ENCODE results near the gene PTPRE. TPM values are rescaled to one million over a fixed set of nuclear protein-coding genes. Genes with fewer than 3 reads are reported as not detected.

PTPRE gene
- total and polyA plus RNA-seq, 4 donors = 30.9 to 46.9 (median 37.2) TPM

DNA sequence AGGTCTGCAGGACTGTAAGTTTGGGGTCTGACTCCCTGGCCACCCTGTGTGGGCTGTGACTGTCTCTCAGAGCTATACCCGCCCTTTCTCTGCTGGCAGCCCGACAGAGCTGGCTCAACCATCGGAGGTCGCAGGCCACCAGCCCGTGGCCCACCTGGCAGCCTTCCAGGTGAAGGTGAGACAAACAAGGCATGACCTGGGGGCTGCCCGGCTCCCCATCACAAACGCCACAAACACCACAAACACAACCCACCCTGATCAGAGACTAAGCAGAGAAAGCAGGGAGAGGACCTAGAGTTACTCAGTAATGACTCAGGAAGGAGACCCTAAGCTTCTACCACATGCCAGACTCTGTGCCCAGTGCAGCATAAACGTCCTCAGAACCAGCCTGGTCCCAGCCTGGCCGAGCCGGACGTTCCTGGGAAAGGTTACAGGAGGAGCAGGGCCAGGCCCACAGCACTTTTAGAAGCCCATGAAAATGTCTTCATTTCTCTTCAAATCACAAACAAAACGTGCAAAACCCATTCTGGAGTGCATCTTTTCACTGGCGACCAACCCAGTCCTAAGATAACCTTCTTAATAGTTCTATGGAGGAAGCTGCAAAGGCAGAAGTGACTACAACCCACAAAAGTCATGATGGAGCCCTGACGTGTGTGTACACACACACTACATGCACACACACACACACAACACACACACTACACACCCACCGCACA, 152.5 kb downstream of the PTPRE start:
- Histone ChIP-seq H3K9me3 (ENCODE audit: control insufficient read depth, insufficient read depth, low read length) (no peaks in the 10 kb centered on the region), H3K4me1 (ENCODE audit: control insufficient read depth, insufficient read depth, low read length) (peaks cover 37% of the 10 kb centered on the region), H3K36me3 (ENCODE audit: control insufficient read depth, insufficient read depth, low read length) (peaks cover 75% of the 10 kb centered on the region), H3K4me3 (ENCODE audit: low read depth, low read length) (no peak overlapping the region), H3K27ac (ENCODE audit: low read depth, low read length) (no peak overlapping the region), H3K27me3 (ENCODE audit: control insufficient read depth, insufficient read depth, low read length) (no peaks in the 10 kb centered on the region)
- DNase-seq (ENCODE audit: low read depth in 4 of 6, low spot score in 6 of 6) = no peak
- 87% methylated on average over 15 of the region's 15 CpGs for WGBS (ENCODE audit: insufficient coverage)

DNA sequence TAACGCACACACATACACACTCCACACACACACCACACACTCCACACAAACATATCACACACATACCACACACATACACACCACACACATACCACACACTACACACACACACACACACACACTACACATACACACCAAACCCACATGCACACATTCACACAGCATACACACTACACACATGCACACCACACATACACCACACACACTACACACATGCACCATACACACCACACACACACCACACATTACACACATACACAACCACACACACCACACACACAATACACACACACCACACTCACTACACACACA, 153.0 kb downstream of the PTPRE start:
- no peak for DNase-seq (ENCODE audit: low read depth in 4 of 6, low spot score in 6 of 6)

DNA sequence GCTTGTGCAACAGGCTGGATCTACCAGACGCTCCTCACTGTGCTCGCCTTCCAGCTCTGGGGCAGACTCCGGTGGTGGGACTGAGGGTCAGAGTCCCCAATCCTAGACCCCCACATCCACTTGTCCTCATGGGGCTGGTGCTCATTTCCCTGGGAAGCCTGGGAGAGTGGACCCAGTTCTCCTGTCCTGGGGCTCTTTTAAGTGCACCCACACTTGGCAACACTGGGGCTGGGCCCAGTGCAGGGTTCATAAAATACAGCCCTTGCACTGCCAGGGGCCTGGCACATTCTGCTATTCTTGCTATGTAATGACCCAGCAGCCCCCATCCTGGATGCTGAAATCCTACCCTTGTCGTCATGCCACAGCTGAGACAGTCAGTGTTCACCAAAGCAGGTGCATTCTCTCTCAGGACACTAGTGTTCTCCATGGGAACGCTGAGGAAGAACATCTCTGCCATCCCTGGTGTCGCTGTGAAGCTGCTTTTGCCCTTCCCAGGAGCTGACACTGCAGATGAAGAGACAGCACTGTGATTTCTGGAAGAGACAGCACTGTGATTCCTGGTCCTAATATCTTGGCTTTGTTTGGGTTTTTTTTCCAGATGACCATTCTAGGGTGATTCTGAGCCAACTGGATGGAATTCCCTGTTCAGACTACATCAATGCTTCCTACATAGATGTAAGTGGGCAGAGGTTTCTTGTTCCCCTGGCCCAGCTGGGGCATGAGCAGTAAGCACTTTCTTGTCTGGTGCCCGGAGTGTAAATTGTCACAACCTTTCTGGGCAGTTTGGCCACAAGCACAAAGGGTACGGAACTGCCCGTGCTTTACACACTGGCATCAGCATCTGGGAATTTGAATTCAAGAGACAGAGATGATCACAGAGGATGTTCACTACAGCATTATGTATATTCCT, 153.7 kb downstream of the PTPRE start:
- Histone ChIP-seq H3K27ac (ENCODE audit: low read depth, low read length) (no peak overlapping the region), H3K4me1 (ENCODE audit: control insufficient read depth, insufficient read depth, low read length) (peaks cover 39% of the 10 kb centered on the region), H3K4me3 (ENCODE audit: low read depth, low read length) (no peak overlapping the region), H3K36me3 (ENCODE audit: control insufficient read depth, insufficient read depth, low read length) (peaks cover 74% of the 10 kb centered on the region), H3K27me3 (ENCODE audit: control insufficient read depth, insufficient read depth, low read length) (no peaks in the 10 kb centered on the region), H3K9me3 (ENCODE audit: control insufficient read depth, insufficient read depth, low read length) (no peaks in the 10 kb centered on the region)
- 56% methylated on average over 7 of the region's 9 CpGs for WGBS (ENCODE audit: insufficient coverage)
- DNase-seq (ENCODE audit: low read depth in 4 of 6, low spot score in 6 of 6) = no peak

More for the DNA sequence above, 153.0 kb downstream of the PTPRE start:
- no peak overlapping the region for H3K27ac ChIP-seq (ENCODE audit: low read depth, low read length)
- H3K27me3 ChIP-seq (ENCODE audit: control insufficient read depth, insufficient read depth, low read length) = no peaks in the 10 kb centered on the region
- peaks cover 75% of the 10 kb centered on the region for H3K36me3 ChIP-seq (ENCODE audit: control insufficient read depth, insufficient read depth, low read length)
- 100% methylated on average over 1 of the region's 1 CpG for WGBS (ENCODE audit: insufficient coverage)
- no peaks in the 10 kb centered on the region for H3K9me3 ChIP-seq (ENCODE audit: control insufficient read depth, insufficient read depth, low read length)
- H3K4me1 ChIP-seq (ENCODE audit: control insufficient read depth, insufficient read depth, low read length) = peaks cover 39% of the 10 kb centered on the region
- no peak overlapping the region for H3K4me3 ChIP-seq (ENCODE audit: low read depth, low read length)

DNA sequence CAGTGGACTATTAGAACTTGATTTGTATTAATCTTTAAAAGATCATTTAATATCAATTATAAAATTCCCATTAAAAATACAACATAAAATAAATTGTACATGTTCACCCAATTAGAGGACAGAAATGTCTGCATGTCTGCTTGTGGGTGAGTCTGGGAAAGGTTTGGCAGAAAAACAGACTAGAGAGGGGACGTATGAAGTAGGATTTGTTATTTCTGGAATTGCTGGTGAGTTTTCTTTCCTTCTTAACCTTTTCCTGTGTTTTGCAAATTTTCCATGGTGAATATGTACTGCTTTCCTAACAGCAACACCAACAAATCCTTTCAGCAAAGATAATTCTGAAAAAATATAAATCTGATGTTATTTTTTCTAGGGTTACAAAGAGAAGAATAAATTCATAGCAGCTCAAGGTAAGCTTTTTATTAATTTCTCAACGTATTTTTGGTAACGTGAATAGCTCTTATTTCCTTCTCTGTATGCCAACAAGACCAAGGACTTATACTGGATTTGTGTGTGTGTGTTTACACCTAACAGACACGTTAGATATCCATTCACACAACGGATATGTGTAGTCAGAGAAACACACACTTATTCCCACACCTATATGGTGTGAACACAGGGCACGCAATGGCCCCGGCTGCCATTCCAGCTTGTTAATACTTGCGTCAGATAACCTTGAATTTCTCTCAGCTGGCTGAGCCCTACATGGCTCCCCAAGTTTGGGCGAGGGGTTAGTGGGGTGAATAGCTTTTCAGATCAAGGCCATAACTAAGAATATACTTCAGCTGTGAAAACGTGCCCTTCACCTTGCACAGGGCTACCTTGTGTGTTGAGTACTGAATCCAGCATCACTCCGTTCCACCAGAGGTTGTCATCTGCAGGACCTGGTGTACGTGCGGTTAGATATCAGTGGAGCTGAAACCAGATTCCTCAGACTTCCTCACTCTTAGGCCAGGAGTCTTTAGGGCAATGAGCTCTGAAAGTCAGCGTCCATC, 154.7 kb downstream of the PTPRE start:
- DNase-seq (ENCODE audit: low read depth in 4 of 6, low spot score in 6 of 6) = no peak
- H3K4me3 ChIP-seq (ENCODE audit: low read depth, low read length) = no peak overlapping the region
- peak overlapping the region; percentile 64 for H3K27ac ChIP-seq (ENCODE audit: low read depth, low read length)
- peaks cover 39% of the 10 kb centered on the region for H3K4me1 ChIP-seq (ENCODE audit: control insufficient read depth, insufficient read depth, low read length)
- no peaks in the 10 kb centered on the region for H3K27me3 ChIP-seq (ENCODE audit: control insufficient read depth, insufficient read depth, low read length)
- 88% methylated on average over 6 of the region's 14 CpGs for WGBS (ENCODE audit: insufficient coverage)
- no peaks in the 10 kb centered on the region for H3K9me3 ChIP-seq (ENCODE audit: control insufficient read depth, insufficient read depth, low read length)
- H3K36me3 ChIP-seq (ENCODE audit: control insufficient read depth, insufficient read depth, low read length) = peaks cover 71% of the 10 kb centered on the region

DNA sequence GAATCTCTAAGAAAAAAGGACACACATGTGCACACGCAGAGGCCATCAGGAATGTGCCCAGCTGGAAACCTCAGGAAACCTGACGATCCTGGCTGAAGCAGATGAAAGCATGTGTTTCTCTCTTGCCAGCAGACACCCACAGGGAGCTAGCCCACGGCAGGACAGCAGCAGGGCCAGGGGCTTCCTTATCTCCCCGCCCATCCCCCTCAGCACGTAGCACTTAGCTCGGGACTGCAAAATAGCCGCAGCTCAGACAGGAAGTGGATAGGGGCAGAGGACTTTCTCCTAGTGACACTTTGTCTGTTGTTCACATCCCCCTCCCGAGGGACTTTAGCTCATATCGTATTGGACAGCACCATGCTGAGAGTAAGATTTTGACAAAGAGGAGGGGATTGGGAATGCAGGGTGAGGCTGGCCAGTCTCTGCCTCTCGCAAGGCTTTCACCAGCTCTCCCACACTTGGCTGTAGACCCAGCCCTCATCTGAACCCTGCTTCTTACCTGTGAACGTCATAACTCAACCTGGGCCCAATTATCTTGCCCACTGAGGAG, 155.5 kb downstream of the PTPRE start:
- H3K9me3 ChIP-seq (ENCODE audit: control insufficient read depth, insufficient read depth, low read length) = no peaks in the 10 kb centered on the region
- H3K27me3 ChIP-seq (ENCODE audit: control insufficient read depth, insufficient read depth, low read length) = no peaks in the 10 kb centered on the region
- H3K4me1 ChIP-seq (ENCODE audit: control insufficient read depth, insufficient read depth, low read length) = peaks cover 39% of the 10 kb centered on the region
- H3K27ac ChIP-seq (ENCODE audit: low read depth, low read length) = peak overlapping the region; percentile 64
- WGBS (ENCODE audit: insufficient coverage) = 33% methylated on average over 3 of the region's 11 CpGs
- DNase-seq (ENCODE audit: low read depth in 4 of 6, low spot score in 6 of 6) = no peak
- H3K36me3 ChIP-seq (ENCODE audit: control insufficient read depth, insufficient read depth, low read length) = peaks cover 71% of the 10 kb centered on the region
- H3K4me3 ChIP-seq (ENCODE audit: low read depth, low read length) = no peak overlapping the region

DNA sequence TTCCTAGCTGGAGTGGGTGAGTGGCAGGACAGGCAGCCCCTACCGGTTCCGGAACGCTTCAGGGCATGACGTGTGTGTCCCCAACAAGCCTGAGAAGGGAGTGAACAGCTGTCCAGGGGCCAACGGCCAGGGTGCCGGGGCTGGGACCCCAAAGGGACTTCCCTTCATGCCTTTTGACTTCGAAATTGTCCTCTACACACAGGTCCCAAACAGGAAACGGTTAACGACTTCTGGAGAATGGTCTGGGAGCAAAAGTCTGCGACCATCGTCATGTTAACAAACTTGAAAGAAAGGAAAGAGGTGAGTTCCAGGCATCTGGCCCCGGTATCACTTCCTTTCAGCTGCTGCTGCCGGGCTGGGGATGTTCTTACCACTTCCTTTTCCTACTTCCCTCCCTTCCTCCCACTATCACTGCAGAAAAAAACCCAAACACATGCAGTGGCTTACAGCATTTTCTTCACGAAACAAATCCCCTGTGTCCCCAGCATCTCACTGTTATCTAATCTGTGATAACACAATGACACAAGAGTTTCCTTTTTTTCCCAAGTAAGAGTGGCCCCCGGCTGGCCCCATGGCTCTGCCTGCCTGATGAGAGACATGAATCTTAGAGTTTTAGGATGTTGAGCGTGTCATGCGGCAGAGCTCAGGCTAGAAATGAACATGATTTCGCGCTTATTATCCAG, 156.1 kb downstream of the PTPRE start:
- H3K4me3 ChIP-seq (ENCODE audit: low read depth, low read length) = no peak overlapping the region
- no peaks in the 10 kb centered on the region for H3K27me3 ChIP-seq (ENCODE audit: control insufficient read depth, insufficient read depth, low read length)
- 68% methylated on average over 12 of the region's 19 CpGs for WGBS (ENCODE audit: insufficient coverage)
- peak overlapping the region; percentile 64 for H3K27ac ChIP-seq (ENCODE audit: low read depth, low read length)
- H3K36me3 ChIP-seq (ENCODE audit: control insufficient read depth, insufficient read depth, low read length) = peaks cover 73% of the 10 kb centered on the region
- no peak for DNase-seq (ENCODE audit: low read depth in 4 of 6, low spot score in 6 of 6)
- peaks cover 39% of the 10 kb centered on the region for H3K4me1 ChIP-seq (ENCODE audit: control insufficient read depth, insufficient read depth, low read length)
- no peaks in the 10 kb centered on the region for H3K9me3 ChIP-seq (ENCODE audit: control insufficient read depth, insufficient read depth, low read length)

DNA sequence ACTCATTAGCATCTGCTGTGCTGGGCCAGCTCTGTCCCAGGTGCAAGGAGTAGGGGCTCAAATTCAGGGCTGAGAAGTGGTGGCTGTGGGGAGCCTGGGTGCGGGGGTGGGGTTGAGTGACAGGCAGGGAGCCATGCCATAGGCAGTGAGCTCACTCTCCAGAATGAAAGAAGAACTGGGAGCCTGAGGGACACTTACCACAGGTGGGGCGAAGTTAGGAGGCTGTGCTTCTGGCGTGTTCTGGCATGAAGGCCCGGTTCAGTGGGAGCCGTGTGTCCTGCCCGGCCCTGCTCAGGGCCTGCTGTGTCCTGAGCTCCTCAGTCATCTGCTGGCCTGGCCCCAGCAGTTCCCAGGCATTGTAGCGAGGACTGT, 156.8 kb downstream of the PTPRE start:
- Histone ChIP-seq H3K27me3 (ENCODE audit: control insufficient read depth, insufficient read depth, low read length) (no peaks in the 10 kb centered on the region), H3K27ac (ENCODE audit: low read depth, low read length) (no peak overlapping the region)
- WGBS (ENCODE audit: insufficient coverage) = 83% methylated on average over 6 of the region's 7 CpGs

DNA sequence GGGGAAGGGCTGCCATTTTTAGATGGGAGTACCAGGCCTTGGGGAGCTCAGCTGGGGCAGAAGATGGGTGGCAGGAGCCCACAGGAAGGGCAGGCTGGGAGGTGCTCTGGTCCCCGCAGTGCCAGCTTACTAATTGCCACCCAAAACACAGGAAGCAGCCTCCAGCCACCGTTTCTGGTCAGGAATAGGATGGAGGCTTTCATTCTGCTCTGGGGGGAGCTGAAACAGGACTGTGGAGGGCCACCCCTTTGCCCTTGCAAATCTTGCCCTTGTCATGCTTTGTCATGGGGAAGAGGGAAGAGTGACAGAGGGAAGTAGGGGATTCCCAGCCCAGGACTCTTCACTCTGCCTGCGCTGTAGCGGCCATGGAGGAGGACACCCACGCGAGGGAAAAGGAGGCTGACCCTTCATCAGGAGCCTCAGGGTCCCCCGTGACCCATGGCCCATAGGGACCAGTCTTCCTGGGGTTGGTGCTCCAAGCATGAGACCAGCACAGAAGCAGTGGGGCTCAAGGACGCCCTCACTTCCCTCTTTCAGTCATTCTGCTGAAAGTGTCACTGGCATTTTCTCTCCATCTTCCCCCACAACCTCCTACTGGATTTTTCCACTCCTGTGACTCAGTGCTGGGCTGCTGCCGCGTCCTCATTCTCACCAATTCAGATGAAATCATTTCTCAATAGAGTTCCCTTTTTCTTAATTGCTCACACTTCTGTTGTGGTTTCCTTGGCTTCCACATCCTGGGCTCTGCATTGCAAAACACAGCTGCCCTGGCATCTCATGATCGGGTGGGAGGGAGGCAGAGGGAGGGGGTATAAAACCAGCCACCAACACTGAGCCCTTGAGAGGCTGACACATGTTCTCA, 157.4 kb downstream of the PTPRE start:
- WGBS (ENCODE audit: insufficient coverage) = 72% methylated on average over 8 of the region's 11 CpGs
- peak in 1 of 6 donors; percentile 41 for DNase-seq (ENCODE audit: low read depth in 4 of 6, low spot score in 6 of 6)
- Histone ChIP-seq H3K27ac (ENCODE audit: low read depth, low read length) (no peak overlapping the region), H3K4me3 (ENCODE audit: low read depth, low read length) (no peak overlapping the region), H3K36me3 (ENCODE audit: control insufficient read depth, insufficient read depth, low read length) (peaks cover 70% of the 10 kb centered on the region), H3K4me1 (ENCODE audit: control insufficient read depth, insufficient read depth, low read length) (peaks cover 32% of the 10 kb centered on the region), H3K27me3 (ENCODE audit: control insufficient read depth, insufficient read depth, low read length) (no peaks in the 10 kb centered on the region), H3K9me3 (ENCODE audit: control insufficient read depth, insufficient read depth, low read length) (no peaks in the 10 kb centered on the region)

More for the DNA sequence above, 156.8 kb downstream of the PTPRE start:
- Histone ChIP-seq H3K36me3 (ENCODE audit: control insufficient read depth, insufficient read depth, low read length) (peaks cover 73% of the 10 kb centered on the region), H3K9me3 (ENCODE audit: control insufficient read depth, insufficient read depth, low read length) (no peaks in the 10 kb centered on the region), H3K4me3 (ENCODE audit: low read depth, low read length) (no peak overlapping the region), H3K4me1 (ENCODE audit: control insufficient read depth, insufficient read depth, low read length) (peaks cover 34% of the 10 kb centered on the region)
- no peak for DNase-seq (ENCODE audit: low read depth in 4 of 6, low spot score in 6 of 6)

Measured in spinal cord (tissue), 10 donors.